Measurements from ENCODE around the gene RHEX. TPM values are rescaled to one million over a fixed set of nuclear protein-coding genes. Genes with fewer than 3 reads are reported as not detected.

RHEX gene
- polyA plus RNA-seq, 1 of the 3 experiments (the other 2 are of a cell fraction) = not detected

- TF ChIP-seq ZBTB33 (IDR thresholded peaks at IDR 0.05; ENCODE audit: borderline replicate concordance, low read depth) (no peak), IRF3 (IDR thresholded peaks at IDR 0.05; ENCODE audit: low read depth, low read length) (no peak), SMC3 (IDR thresholded peaks at IDR 0.05; ENCODE audit: low read depth, low read length) (no peak), NFIC (IDR thresholded peaks at IDR 0.05; ENCODE audit: borderline replicate concordance) (no peak), YY1 (IDR thresholded peaks at IDR 0.05; ENCODE audit: low read depth) (no peak), FOSL2 (IDR thresholded peaks at IDR 0.05; ENCODE audit: borderline replicate concordance, low read depth) (no peak), USF1 (IDR thresholded peaks at IDR 0.05; ENCODE audit: borderline replicate concordance, low read depth) (no peak), JUND (IDR thresholded peaks at IDR 0.05) (no peak), MXI1 (IDR thresholded peaks at IDR 0.05; ENCODE audit: low read depth, low read length) (no peak)
Measured at GRCh38 chr1:206005234-206005633, 47.7 kb upstream of the RHEX start (continued).

GRCh38 chr1:206005778-206006180 is 47.2 kb upstream of the RHEX start:
- DNase-seq = no peak
- no peaks in the 10 kb centered on the region for H3K9me2 ChIP-seq
- peaks cover 7% of the 10 kb centered on the region; the same call in 1 of the 2 replicates for H3K27me3 ChIP-seq (ENCODE audit: insufficient read depth)
- no peak overlapping the region for H3K9ac ChIP-seq
- ChIA-PET CTCF (interaction anchor here (0.9 to 1.7 kb wide), 3 partner anchors 25 to 87 kb away, joined by 3 to 5 read pairs (median 3); no protein-coding TSS in a partner anchor), POLR2A (no interaction called here)
- no peak overlapping the region for H3K4me3 ChIP-seq (ENCODE audit: low read depth in 2 of 2, low read length in 1 of 2)
- H3F3A ChIP-seq (replicated peaks; ENCODE audit: insufficient read depth) = peaks cover 10% of the 10 kb centered on the region
- no peaks in the 10 kb centered on the region for H3K9me3 ChIP-seq
- no peaks in the 10 kb centered on the region for H3K79me2 ChIP-seq (ENCODE audit: insufficient read depth)
- peaks cover 0 to 16% of the 10 kb centered on the region in 2 experiments; a peak in 2 of 4 replicates for H3K4me1 ChIP-seq (ENCODE audit: control insufficient read depth in 1 of 2, insufficient read depth in 2 of 2, low read depth in 1 of 2, low read length in 1 of 2)
- H4K20me1 ChIP-seq (ENCODE audit: insufficient read depth) = no peaks in the 10 kb centered on the region
- H3K36me3 ChIP-seq (replicated peaks in 1 of 2; ENCODE audit: control insufficient read depth in 1 of 2, insufficient read depth in 2 of 2, low read length in 1 of 2) = no peaks in the 10 kb centered on the region
- H3K27ac ChIP-seq (ENCODE audit: low read depth in 2 of 2, low read length in 1 of 2) = no peak overlapping the region
- no peak overlapping the region for H2AFZ ChIP-seq (ENCODE audit: low read depth)
- WGBS (ENCODE audit: low lambda C conversion rate) = 81% methylated on average over 8 of the region's 8 CpGs
- H3K4me2 ChIP-seq = no peak overlapping the region
- TF ChIP-seq YY1 (IDR thresholded peaks at IDR 0.05; ENCODE audit: low read depth) (no peak), SMC3 (IDR thresholded peaks at IDR 0.05; ENCODE audit: low read depth, low read length) (no peak), NFIC (IDR thresholded peaks at IDR 0.05; ENCODE audit: borderline replicate concordance) (no peak), USF1 (IDR thresholded peaks at IDR 0.05; ENCODE audit: borderline replicate concordance, low read depth) (no peak), GATA2 (CRISPR knock-in tag; IDR thresholded peaks at IDR 0.05) (no peak), NRF1 (IDR thresholded peaks at IDR 0.05; ENCODE audit: low read depth, low read length) (no peak), IRF3 (IDR thresholded peaks at IDR 0.05; ENCODE audit: low read depth, low read length) (no peak), RFX5 (IDR thresholded peaks at IDR 0.05; ENCODE audit: low read length) (no peak), ELF1 (IDR thresholded peaks at IDR 0.05) (no peak), RAD21 (IDR thresholded peaks at IDR 0.05; ENCODE audit: low read length) (no peak), TEAD4 (IDR thresholded peaks at IDR 0.05; ENCODE audit: borderline replicate concordance, insufficient read depth) (no peak), MAX (IDR thresholded peaks at IDR 0.05; ENCODE audit: low read depth) (no peak), GABPA (IDR thresholded peaks at IDR 0.05; ENCODE audit: low read depth) (no peak), REST (IDR thresholded peaks at IDR 0.05; ENCODE audit: low read depth, low read length) (no peak), PBX3 (IDR thresholded peaks at IDR 0.05) (no peak), EZH2phosphoT487 (IDR thresholded peaks at IDR 0.05; ENCODE audit: borderline replicate concordance, low read depth) (no peak)

Measured in SK-N-SH (cell line).